ENCODE measurements around the gene TEX14.

DNA sequence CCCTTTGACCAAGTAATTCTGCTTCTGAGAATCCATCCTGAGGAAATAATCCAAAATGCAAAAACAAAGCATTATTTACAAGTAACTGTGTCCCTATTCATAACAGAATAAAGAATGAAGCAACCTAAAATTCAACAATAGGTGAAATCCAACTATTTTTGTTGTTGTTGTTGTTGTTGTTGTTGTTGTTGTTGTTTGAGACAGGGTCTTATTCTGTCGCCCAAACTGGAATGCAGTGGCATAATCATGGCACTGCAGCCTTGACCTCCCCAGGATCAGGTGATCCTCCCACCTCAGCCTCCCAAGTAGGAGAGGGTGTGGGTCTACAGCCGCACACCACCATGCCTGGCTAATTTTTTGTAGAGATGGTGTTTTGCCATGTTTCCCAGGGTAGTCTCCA, 101.5 kb downstream of the TEX14 start:
- no peak for TF ChIP-seq CTCF (IDR thresholded peaks at IDR 0.05; ENCODE audit: borderline replicate concordance, extremely low read depth, low read length, poor library complexity, severe bottlenecking)
- TF ChIP-seq EZH2 (IDR thresholded peaks at IDR 0.05; ENCODE audit: borderline replicate concordance, low read depth, low read length, severe bottlenecking) = no peak

Data from DND-41 (cell line).